GM23338 (cell line): ENCODE results near the gene RAB3IL1. TPM values are rescaled to one million over a fixed set of nuclear protein-coding genes. Genes with fewer than 3 reads are reported as not detected.

Experiments used
- ATAC-seq: fragments of 200-7000 bp; cut with Tn5 transposase; 3 replicates; pipeline ENCODE4 v1.9.1; 2020
- DNase-seq: peaks from one replicate; pipeline ENCODE4 v3.0.0-alpha.2; 2015; ENCODE audit warnings: low spot score
- H2AFZ ChIP-seq: fragments of 200-600 bp; sonication (generic); 2 replicates; pipeline ENCODE4 v1.8.0; 2016; ENCODE audit warnings: antibody characterized with exemption, mild to moderate bottlenecking, moderate library complexity
- H3F3A ChIP-seq: fragments of 200-600 bp; sonication (generic); replicated peaks from 2 replicates; pipeline ENCODE4 v1.8.0; 2017; ENCODE audit warnings: antibody characterized with exemption, mixed run types, low read depth
- H3K27ac ChIP-seq: fragments of 200-600 bp; sonication (generic); 2 replicates; pipeline ENCODE4 v1.6.1; 2016; ENCODE audit warnings: low read depth
- H3K27me3 ChIP-seq: fragments of 200-600 bp; sonication (generic); 2 replicates; pipeline ENCODE4 v1.8.0; 2016; ENCODE audit warnings: mild to moderate bottlenecking, mixed run types, moderate library complexity; ENCODE audit not compliant: insufficient read depth
- H3K36me3 ChIP-seq: fragments of 200-600 bp; sonication (generic); 2 replicates; pipeline ENCODE4 v1.8.0; 2016; ENCODE audit warnings: mild to moderate bottlenecking; ENCODE audit not compliant: insufficient read depth
- H3K4me1 ChIP-seq: fragments of 200-600 bp; sonication (generic); 2 replicates; pipeline ENCODE4 v1.8.0; 2016; ENCODE audit warnings: mild to moderate bottlenecking, moderate library complexity; ENCODE audit not compliant: insufficient read depth
- H3K4me2 ChIP-seq: fragments of 200-600 bp; sonication (generic); 2 replicates; pipeline ENCODE4 v1.7.1; 2017; ENCODE audit warnings: mixed run types
- H3K4me3 ChIP-seq: fragments of 200-600 bp; sonication (generic); 2 replicates; pipeline ENCODE4 v1.6.1; 2016; ENCODE audit warnings: mixed run types
- H3K79me2 ChIP-seq: fragments of 200-600 bp; sonication (generic); replicated peaks from 2 replicates; pipeline ENCODE4 v1.8.0; 2017; ENCODE audit warnings: mild to moderate bottlenecking; ENCODE audit not compliant: insufficient read depth
- H3K9me2 ChIP-seq: fragments of 200-600 bp; sonication (generic); 2 replicates; pipeline ENCODE4 v1.8.0; 2017; ENCODE audit not compliant: insufficient read depth
- H4K20me1 ChIP-seq: fragments of 200-600 bp; sonication (generic); replicated peaks from 2 replicates; pipeline ENCODE4 v1.8.0; 2017; ENCODE audit warnings: mild to moderate bottlenecking; ENCODE audit not compliant: insufficient read depth
- H3K27ac Mint-ChIP-seq: 2 replicates; pipeline ENCODE4 v1.8.0; 2020; ENCODE audit warnings: inconsistent platforms, mild to moderate bottlenecking, moderate library complexity, mixed read lengths
- H3K27me3 Mint-ChIP-seq: 3 replicates; pipeline ENCODE4 v1.8.0; 2022; ENCODE audit warnings: low read depth, mild to moderate bottlenecking, moderate library complexity, mixed read lengths, inconsistent platforms; ENCODE audit not compliant: insufficient read depth, poor library complexity
- H3K36me3 Mint-ChIP-seq: 3 replicates; pipeline ENCODE4 v1.8.0; 2021; ENCODE audit warnings: low read depth, mild to moderate bottlenecking, inconsistent platforms, moderate library complexity, mixed read lengths
- H3K4me1 Mint-ChIP-seq: 3 replicates; pipeline ENCODE4 v1.8.0; 2020; ENCODE audit warnings: mild to moderate bottlenecking, inconsistent platforms, mixed read lengths
- H3K4me3 Mint-ChIP-seq: 3 replicates; pipeline ENCODE4 v1.8.0; 2021; ENCODE audit warnings: moderate library complexity, mild to moderate bottlenecking, inconsistent platforms, mixed read lengths
- H3K9me3 Mint-ChIP-seq: 3 replicates; pipeline ENCODE4 v1.8.0; 2020; ENCODE audit warnings: moderate library complexity, mild to moderate bottlenecking, inconsistent platforms, mixed read lengths
- CREB1 ChIP-seq: fragments of 250-450 bp; sonication (Bioruptor Pico); IDR thresholded peaks from 2 replicates; pipeline ENCODE4 v1.5.0; 2020; ENCODE audit warnings: low read depth, mild to moderate bottlenecking, moderate library complexity
- EZH2 ChIP-seq: fragments of 200-600 bp; sonication (generic); IDR thresholded peaks from one replicate; pipeline ENCODE4 v1.8.0; 2017; ENCODE audit warnings: antibody characterized with exemption, mild to moderate bottlenecking, low read depth; ENCODE audit not compliant: unreplicated experiment
- POLR2AphosphoS5 ChIP-seq: IDR thresholded peaks from 2 replicates; pipeline ENCODE4 v1.6.1; 2016; ENCODE audit warnings: antibody characterized with exemption, low read depth
- STAT1 ChIP-seq: IDR thresholded peaks from one replicate; pipeline ENCODE4 v1.6.1; 2016; ENCODE audit warnings: antibody characterized with exemption; ENCODE audit not compliant: unreplicated experiment
- polyA plus RNA-seq: library from polyadenylated mRNA; unstranded; fragments of >200 nt; fragmentation: Nextera tagmentation; extraction: Ambion mirVana; gene quantifications from 2 replicates; pipeline ENCODE4 v1.2.1, GENCODE V29; 2016
- total RNA-seq: library from RNA; depleted of rRNA; stranded (reverse); fragments of >200 nt; shearing (Covaris generic); gene quantifications from 2 replicates; pipeline ENCODE4 v1.2.3, GENCODE V29; 2014
- TF ChIP-seq, protein P1 (sequence below): fragments of 250-450 bp; sonication (Bioruptor Pico); IDR thresholded peaks from 2 replicates; pipeline ENCODE4 v1.5.0; 2020; ENCODE audit warnings: mild to moderate bottlenecking, moderate library complexity
- TF ChIP-seq, protein P2 (sequence below): IDR thresholded peaks from one replicate; pipeline ENCODE4 v1.6.1; 2018; ENCODE audit warnings: antibody characterized with exemption; ENCODE audit not compliant: unreplicated experiment

RAB3IL1 gene
- total and polyA plus RNA-seq, 2 experiments from 2014 or later, result 2.7 to 3.4 TPM

DNA sequence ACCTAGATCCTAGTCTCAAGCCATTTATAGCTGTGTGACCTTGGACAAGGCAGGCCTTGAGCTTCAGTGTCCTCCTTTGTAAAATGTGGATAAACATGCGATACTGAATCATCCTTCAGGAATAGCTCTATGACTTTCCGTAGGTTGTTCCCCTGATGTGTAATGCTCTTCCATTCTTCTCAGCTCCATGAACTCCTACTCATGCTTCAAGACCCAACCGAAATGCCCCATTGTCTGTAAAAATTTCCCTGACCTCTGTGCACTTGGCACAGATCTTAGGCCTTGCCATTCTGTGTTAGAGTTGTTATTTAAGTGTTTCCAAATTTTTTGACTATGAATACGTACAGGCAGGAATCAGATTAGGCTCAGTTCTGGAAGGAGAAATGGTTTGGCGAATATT, 29.5 kb upstream of the RAB3IL1 start:
- Histone ChIP-seq H3K27me3 (no peaks in the 10 kb centered on the region), H3F3A (no peaks in the 10 kb centered on the region), H4K20me1 (no peaks in the 10 kb centered on the region), H3K4me2 (no peak overlapping the region), H3K79me2 (no peaks in the 10 kb centered on the region), H2AFZ (no peak overlapping the region), H3K36me3 (no peaks in the 10 kb centered on the region), H3K9me2 (no peaks in the 10 kb centered on the region), H3K4me1 (no peaks in the 10 kb centered on the region), H3K27ac (no peak overlapping the region), H3K4me3 (no peak overlapping the region)
- Mint-ChIP-seq H3K4me1 (peaks cover 12% of the 10 kb centered on the region), H3K27me3 (peaks cover 6% of the 10 kb centered on the region), H3K27ac (no peak overlapping the region), H3K9me3 (no peaks in the 10 kb centered on the region), H3K4me3 (no peak overlapping the region), H3K36me3 (no peaks in the 10 kb centered on the region)
- DNase-seq (no peak), ATAC-seq (no peak)
- TF ChIP-seq, protein P1, sequence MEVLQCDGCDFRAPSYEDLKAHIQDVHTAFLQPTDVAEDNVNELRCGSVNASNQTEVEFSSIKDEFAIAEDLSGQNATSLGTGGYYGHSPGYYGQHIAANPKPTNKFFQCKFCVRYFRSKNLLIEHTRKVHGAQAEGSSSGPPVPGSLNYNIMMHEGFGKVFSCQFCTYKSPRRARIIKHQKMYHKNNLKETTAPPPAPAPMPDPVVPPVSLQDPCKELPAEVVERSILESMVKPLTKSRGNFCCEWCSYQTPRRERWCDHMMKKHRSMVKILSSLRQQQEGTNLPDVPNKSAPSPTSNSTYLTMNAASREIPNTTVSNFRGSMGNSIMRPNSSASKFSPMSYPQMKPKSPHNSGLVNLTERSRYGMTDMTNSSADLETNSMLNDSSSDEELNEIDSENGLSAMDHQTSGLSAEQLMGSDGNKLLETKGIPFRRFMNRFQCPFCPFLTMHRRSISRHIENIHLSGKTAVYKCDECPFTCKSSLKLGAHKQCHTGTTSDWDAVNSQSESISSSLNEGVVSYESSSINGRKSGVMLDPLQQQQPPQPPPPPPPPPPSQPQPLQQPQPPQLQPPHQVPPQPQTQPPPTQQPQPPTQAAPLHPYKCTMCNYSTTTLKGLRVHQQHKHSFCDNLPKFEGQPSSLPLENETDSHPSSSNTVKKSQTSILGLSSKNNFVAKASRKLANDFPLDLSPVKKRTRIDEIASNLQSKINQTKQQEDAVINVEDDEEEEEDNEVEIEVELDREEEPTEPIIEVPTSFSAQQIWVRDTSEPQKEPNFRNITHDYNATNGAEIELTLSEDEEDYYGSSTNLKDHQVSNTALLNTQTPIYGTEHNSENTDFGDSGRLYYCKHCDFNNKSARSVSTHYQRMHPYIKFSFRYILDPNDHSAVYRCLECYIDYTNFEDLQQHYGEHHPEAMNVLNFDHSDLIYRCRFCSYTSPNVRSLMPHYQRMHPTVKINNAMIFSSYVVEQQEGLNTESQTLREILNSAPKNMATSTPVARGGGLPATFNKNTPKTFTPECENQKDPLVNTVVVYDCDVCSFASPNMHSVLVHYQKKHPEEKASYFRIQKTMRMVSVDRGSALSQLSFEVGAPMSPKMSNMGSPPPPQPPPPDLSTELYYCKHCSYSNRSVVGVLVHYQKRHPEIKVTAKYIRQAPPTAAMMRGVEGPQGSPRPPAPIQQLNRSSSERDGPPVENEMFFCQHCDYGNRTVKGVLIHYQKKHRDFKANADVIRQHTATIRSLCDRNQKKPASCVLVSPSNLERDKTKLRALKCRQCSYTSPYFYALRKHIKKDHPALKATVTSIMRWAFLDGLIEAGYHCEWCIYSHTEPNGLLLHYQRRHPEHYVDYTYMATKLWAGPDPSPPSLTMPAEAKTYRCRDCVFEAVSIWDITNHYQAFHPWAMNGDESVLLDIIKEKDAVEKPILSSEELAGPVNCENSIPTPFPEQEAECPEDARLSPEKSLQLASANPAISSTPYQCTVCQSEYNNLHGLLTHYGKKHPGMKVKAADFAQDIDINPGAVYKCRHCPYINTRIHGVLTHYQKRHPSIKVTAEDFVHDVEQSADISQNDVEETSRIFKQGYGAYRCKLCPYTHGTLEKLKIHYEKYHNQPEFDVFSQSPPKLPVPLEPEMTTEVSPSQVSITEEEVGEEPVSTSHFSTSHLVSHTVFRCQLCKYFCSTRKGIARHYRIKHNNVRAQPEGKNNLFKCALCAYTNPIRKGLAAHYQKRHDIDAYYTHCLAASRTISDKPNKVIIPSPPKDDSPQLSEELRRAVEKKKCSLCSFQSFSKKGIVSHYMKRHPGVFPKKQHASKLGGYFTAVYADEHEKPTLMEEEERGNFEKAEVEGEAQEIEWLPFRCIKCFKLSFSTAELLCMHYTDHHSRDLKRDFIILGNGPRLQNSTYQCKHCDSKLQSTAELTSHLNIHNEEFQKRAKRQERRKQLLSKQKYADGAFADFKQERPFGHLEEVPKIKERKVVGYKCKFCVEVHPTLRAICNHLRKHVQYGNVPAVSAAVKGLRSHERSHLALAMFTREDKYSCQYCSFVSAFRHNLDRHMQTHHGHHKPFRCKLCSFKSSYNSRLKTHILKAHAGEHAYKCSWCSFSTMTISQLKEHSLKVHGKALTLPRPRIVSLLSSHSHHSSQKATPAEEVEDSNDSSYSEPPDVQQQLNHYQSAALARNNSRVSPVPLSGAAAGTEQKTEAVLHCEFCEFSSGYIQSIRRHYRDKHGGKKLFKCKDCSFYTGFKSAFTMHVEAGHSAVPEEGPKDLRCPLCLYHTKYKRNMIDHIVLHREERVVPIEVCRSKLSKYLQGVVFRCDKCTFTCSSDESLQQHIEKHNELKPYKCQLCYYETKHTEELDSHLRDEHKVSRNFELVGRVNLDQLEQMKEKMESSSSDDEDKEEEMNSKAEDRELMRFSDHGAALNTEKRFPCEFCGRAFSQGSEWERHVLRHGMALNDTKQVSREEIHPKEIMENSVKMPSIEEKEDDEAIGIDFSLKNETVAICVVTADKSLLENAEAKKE (CRISPR knock-in tag), result no peak
- TF ChIP-seq, protein P2, sequence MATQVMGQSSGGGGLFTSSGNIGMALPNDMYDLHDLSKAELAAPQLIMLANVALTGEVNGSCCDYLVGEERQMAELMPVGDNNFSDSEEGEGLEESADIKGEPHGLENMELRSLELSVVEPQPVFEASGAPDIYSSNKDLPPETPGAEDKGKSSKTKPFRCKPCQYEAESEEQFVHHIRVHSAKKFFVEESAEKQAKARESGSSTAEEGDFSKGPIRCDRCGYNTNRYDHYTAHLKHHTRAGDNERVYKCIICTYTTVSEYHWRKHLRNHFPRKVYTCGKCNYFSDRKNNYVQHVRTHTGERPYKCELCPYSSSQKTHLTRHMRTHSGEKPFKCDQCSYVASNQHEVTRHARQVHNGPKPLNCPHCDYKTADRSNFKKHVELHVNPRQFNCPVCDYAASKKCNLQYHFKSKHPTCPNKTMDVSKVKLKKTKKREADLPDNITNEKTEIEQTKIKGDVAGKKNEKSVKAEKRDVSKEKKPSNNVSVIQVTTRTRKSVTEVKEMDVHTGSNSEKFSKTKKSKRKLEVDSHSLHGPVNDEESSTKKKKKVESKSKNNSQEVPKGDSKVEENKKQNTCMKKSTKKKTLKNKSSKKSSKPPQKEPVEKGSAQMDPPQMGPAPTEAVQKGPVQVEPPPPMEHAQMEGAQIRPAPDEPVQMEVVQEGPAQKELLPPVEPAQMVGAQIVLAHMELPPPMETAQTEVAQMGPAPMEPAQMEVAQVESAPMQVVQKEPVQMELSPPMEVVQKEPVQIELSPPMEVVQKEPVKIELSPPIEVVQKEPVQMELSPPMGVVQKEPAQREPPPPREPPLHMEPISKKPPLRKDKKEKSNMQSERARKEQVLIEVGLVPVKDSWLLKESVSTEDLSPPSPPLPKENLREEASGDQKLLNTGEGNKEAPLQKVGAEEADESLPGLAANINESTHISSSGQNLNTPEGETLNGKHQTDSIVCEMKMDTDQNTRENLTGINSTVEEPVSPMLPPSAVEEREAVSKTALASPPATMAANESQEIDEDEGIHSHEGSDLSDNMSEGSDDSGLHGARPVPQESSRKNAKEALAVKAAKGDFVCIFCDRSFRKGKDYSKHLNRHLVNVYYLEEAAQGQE, result no peak
- TF ChIP-seq POLR2AphosphoS5, result no peak
- no peak for TF ChIP-seq STAT1
- no peak for TF ChIP-seq CREB1 (CRISPR knock-in tag)
- TF ChIP-seq EZH2, result no peak
